ENCODE measurements around the gene OXTR. TPM values are rescaled to one million over a fixed set of nuclear protein-coding genes. Genes with fewer than 3 reads are reported as not detected.

OXTR gene
- total RNA-seq, 1 donor from 2014 or later: 0.13 TPM

DNA sequence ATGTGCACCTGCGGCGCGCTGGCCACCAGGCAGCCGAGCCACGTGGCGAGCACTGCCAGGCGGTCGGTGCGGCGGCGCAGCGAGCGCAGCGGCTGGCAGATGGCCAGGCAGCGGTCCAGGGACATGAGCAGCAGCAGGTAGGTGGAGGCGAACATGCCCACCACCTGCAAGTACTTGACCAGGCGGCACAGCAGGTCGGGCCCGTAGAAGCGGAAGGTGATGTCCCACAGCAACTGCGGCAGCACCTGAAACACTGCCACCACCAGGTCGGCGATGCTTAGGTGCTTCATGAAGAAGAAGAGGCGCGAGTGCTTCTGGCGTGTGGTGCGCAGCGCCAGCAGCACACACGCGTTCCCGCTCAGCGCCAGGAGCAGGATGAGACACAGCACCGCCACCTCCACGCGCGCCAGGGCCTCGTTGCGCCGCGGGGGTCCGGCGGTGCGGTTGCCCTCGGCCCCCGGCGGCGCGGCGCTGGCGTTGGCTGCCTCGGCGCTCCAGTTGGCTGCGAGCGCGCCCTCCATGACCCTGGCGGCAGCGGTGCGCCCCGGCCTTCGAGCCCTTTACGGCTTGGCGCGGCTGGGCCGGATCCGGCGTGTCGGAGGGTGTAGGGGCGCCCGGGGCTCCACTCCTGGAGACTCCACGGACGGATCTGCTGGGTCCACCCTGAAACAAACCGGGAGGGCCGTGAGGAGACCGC is 1.6 kb downstream of the OXTR start:
- DNase-seq (ENCODE audit: low read depth in 2 of 2): peak in 1 of 2 donors; percentile 34

DNA sequence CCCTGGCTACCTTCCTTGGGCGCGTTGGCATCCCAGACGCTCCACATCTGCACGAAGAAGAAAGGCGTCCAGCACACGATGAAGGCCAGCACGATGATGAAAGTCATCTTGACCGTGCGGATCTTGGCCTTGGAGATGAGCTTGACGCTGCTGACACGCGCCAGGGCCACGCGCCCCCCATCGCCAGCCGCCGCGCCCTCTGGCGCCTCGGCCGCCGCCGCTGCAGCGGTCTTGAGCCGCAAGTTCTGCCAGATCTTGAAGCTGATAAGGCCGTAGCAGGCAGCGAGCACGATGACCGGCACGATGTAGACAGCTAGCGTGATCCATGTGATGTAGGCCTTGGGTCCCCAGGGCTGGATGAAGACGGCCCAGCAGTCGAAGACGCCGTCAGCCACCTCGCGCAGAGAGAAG is 2.2 kb downstream of the OXTR start:
- no peak for DNase-seq (ENCODE audit: low read depth in 2 of 2)

DNA sequence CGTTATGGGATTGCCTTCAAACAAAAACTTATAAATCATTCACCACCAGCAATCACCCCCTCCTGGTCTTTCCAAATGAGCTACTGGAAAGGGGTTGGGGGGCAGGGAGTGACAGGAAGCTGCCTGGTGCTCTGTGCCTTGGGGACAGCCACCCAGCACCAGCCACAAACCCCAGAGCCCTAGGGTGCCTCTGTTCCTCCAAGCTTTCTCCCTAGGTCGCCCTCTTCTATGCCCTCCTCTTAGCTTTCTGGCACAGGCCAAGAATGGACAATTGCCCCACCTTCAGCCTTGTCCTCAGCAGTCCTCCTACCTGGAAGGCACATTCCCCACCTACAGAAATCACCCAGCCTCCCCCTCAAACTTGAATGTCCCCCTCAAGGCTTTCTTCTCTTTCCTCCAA is 3.3 kb downstream of the OXTR start:
- DNase-seq (ENCODE audit: low read depth in 2 of 2): no peak

DNA sequence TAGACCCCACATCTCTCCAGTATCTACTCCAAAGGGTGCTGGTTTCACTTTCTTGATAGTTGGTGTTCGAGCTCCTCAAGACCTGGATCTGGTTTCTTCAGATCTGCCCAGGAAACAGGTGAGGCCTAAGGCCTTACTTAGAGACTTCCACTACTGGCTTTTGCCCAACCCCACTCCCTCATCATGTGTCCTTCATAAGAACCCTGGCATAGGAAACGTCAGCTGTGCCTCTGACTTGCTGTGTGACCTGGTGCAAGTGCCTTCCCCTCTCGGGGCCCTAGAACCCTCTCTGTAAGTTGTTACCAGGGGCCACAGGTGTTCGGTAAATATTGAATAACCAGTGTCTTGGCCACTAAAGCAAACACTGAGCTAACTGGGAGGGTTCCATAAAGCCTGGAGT is 3.9 kb downstream of the OXTR start:
- no peak for DNase-seq (ENCODE audit: low read depth in 2 of 2)

DNA sequence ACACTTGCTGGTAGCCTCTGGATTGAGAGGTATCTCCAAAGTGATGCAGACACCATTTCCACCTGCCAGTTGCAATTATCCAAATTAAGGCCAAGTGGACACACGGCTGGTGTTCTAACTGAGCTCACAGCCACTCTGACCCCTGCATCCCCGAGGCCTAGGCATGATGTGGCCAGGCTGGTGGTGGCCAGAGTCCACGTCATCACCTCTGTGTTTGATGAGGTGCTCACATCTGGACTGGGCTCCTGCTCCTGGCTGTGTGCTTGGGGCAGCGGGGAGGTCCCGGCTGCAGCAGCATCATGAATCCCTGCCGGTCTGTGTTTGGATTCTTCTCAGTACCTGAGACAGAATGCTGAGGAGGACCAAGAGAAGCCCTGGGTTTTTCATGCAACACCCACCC is 4.9 kb downstream of the OXTR start:
- DNase-seq (ENCODE audit: low read depth in 2 of 2): no peak

DNA sequence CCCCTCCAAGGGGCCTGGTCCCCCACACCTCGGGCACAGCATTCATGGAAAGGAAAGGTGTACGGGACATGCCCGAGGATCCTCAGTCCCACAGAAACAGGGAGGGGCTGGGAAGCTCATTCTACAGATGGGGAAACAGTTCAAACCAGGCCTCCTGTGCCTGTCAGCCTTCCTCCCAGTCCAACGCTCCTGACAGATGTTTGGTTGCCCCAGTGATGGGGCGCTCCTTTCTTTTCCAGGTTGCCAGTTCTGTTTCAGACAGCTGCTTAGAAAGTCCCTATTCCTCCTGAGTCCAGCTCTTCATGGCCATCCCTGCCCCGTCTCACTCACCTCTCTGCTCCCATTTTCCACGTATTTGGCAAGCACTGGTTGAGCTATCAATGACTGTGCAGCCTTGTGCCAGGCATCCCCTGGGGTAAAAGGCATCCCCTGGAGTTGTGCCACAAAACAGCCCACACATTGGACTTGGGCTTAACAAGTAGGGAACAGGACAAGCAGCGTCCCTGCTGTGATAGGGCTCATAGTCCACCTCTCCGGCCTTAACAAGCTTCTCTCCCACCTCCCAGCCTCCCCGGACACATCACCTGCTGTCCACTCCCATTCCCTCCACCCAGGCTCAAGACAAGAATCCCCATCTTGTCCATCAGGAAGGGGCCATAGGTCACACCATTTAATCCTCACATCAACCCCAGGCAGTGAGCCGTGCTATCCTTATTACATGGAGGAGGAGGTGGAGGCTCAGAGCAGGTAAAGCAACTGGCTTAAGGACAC is 6.6 kb downstream of the OXTR start:
- no peak for DNase-seq (ENCODE audit: low read depth in 2 of 2)

DNA sequence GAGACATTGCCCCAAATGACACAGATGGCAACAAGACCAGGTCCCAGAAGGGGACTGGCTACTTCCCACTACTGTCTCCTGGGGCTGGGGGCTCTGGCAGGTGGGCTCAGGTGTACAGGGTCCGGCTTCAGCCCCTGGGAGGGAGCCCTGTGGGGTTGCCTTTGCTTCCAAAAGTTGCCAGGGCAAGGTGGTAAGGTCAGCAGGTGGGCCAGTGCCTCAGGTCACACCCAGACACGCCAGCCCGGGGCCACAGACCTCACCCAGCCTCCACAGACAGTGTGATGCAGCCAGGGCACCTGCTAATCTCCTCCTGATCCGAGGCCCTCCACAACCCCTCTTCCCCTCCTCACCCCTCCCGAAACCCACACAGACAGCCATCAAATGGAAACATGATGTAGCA is 7.5 kb downstream of the OXTR start:
- no peak for DNase-seq (ENCODE audit: low read depth in 2 of 2)

DNA sequence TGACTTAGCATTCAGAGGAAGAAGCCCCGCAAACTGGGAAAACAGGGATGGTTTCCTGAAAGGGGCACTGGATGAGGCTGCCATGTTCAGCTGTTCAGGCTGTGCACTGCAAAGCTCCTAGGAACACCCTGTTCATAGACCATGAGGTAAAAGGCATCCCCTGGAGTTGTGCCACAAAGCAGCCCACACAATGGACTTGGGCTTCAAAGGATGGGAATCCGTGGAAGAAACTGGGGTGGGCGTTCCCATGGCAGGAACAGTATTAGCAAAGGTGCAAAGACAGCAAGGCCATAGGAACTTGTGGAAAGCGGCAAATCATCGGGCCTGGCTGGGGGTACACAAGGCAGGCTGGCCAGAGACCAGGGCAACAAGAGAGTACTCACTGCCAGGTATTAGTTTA is 8.9 kb downstream of the OXTR start:
- DNase-seq (ENCODE audit: low read depth in 2 of 2): no peak

DNA sequence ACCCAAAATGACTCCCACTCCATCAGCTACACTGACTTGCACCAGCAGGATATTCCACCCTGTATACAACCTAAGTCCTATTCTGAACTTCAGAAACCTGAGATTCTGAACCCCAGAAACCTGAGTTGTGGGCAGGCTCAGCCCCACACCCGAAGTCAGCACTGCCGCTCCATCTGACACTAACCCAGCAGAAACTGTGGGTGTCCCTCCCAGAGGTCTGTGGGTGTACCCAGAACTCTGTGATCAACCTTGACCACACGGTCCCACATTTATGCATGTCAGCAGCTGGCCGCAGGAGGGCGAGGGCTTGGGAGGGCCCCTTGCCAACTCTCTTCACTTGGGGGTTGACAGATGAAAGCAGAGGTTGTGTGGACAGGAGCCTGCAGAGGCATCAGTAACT is 9.3 kb downstream of the OXTR start:
- no peak for DNase-seq (ENCODE audit: low read depth in 2 of 2)

DNA sequence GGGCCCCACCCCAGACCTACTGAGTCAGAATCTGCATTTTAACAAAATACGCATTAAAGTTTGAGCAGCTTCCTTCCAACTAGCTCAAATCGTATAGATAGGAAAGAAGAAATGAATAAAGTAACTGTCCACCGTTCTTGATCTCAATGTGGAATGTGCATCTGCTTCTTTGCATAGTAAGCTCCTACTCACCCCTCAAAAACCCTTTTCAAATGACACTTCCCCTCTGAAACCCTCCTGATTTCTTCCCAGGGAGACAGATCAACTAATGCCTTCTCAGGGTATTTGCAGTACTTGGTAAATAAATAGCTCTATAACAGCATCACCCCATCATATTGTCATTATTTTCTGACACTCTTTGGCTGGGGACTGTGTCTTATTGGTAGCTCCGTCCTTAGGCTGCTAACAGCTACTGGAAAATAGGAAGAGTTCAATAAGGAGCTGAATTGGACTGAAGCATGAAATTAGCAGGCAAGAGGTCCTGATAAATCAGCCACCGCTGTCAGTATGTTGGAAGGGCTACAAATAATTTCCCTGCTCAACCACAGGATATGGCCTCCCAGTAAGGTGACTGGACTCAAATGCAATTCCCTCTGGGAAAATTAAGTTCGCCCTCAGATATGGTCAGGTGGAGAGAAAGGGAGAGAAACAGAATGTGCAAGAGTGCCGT is 10.2 kb downstream of the OXTR start:
- DNase-seq (ENCODE audit: low read depth in 2 of 2): no peak

DNA sequence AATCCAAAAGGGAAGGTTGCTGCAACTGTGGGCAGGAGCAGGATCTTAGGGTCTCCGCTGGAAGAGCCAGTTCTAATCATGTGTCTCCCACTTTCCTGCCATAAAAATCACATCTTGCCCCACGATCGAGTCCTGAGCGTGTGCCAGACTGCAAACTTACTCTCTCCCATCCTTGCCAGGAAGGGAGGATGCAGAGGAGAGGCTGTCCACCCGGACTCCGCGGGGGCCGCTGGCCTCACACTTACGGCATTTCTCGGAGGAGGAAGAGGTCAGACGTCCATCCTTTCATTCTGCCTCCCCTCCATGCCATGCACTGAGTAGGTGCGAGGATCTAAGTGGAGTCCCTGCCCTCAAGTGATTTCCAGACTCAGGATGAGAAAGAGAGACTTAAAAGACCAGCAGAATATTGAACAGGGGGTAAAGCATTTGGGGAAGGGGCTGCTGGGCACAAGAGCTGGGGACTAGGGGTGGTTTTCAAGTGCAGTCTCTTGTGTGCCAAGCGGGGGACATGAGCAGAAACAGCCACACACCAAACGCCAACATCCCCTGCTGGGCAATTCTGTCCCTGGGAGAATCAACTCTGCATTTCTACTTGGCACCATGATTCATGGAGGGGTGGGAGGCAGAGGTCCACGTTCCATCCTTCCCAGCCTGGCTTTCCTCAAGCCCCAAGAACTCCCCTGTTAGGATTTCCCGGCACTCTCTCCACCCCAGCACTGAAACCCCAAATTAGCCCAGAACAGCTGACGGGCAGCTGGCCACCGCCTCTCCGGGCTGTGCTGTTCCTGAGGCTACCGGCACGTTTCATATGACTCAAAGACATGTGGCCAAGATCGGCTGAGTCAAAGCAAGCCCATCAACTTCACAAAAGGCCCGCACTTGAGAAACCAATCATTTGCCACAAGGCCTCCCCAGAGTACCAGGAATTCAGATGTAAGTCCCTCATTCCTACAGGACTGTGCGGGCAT is 11.6 kb downstream of the OXTR start:
- no peak for DNase-seq (ENCODE audit: low read depth in 2 of 2)

DNA sequence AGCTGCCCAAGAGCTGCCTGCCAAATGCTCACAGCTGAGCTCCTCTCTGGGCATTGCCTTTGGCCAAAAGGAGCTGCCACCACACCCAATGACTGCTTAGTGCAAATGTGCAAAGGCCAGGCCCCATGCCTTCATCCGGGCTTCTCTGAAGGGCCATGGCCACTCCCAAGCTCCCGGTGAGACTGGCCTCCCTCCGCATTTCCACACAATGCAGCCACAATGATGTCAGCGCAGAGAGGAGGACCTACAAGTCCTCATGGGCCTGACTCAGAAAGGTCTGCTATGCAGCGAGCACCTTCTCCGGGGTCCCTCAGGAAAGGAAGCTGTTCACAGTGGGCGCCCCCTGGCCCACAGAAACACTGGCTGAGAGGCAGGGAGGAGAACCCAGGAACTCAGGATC is 12.7 kb downstream of the OXTR start:
- no peak for DNase-seq (ENCODE audit: low read depth in 2 of 2)

DNA sequence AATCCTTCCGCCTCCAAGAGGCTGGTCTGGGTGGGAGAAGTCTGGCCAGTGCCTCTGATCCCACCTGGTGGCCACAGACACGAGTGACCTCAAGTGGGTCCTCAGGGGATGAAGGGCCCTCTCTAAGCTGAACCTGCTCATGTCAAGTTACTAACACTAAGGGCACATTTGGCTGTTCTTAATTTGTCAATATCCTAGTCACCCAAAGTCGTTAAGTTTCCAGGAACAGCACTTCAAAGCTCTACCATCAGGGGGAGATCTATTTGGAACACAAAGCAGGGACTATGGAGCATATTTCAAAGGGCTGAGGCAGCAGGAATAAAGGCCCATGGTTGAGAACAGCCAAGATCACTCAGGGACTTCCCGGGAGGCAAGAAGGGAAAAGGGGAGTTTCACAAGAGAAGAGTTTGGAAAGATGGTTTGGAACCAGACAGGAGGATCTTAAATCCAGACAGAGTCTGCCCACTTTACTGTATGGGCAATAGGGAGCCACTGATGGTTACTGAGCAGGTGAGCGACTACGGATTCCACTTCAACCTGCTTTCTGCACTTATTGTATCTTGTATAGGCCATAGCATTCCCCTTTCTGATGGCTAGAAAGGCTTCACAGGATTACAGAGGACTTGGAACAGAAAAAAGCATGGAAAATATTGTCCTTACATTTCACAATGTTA is 13.7 kb downstream of the OXTR start:
- no peak for DNase-seq (ENCODE audit: low read depth in 2 of 2)

DNA sequence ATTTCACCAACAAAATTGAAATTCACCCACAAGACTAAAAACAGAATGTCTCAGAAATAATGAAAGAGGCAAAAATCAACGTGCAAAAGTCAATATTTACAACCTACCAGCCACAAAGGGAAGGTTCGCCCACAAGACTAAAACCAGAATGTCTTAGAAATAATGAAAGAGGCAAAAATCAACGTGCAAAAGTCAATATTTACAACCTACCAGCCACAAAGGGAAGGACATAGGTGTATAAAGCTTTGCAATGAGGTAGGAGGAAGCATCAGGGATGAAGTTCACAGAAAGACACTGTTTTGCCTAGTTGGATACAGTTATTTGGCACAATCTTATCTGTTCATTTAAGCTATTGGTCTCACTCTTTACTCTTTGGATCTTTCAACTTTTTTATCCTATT is 14.3 kb downstream of the OXTR start:
- no peak for DNase-seq (ENCODE audit: low read depth in 2 of 2)

DNA sequence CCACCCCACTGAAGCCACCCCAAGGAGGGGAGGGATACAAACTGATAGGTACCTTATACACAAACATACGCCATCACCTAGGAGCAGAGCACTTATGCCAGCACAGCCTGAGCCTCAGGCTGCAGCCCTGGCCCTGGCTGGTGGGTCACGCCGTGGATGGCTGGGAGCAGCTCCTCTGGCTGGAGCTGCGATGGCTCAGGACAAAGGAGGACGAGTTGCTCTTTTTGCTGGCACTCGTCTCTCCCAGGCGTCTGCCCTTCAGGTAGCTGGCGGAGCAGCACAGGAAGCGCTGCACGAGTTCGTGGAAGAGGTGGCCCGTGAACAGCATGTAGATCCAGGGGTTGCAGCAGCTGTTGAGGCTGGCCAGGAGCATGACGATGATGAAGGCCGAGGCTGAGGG is 16.6 kb downstream of the OXTR start:
- DNase-seq (ENCODE audit: low read depth in 2 of 2): no peak

DNA sequence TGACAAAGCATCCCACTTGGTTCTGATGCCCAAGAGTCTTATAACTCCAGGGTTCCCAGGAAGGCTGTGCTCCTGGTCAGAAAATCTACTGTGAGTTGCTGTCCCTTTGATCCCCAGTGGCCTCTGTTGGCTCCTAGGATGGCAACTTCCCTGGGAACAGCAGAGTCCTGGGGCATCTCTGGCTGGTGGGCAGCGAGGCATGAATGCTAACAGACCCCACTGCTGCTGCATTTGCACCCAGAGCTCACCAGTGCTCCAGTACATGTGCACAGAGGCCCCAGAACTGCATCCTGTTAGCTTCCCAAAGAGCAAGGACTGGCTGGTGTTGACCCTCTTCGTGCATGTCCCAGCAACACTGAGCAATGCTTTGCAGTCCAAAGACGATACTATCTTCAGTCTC is 20.1 kb downstream of the OXTR start:
- DNase-seq (ENCODE audit: low read depth in 2 of 2): no peak

DNA sequence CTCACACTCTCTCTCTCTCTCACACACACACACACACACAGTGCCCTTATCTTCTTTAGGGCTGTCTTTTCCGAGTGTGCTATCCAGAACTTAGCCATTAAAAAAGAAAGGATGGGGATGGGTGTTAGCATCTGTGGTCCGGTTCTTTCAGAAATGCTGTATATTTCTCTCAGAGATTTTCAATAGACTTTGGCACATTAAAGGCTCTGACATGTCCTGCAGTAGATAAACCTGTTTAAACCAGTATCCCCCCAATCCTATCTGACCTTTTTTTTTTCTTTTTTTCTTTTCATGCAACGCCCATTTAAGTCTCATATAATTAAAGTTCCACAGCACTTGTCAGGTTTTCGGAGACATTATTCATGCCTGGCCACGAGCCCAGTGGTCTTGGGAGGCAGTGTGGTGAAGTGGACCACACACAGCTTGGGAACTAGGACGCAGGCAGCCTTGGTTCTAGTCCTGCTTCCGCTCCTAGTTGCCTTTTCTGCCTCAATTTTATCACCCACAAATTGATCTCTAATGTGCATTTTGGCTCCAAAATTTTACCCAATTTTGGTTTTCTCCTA is 22.6 kb downstream of the OXTR start:
- no peak for DNase-seq (ENCODE audit: low read depth in 2 of 2)

DNA sequence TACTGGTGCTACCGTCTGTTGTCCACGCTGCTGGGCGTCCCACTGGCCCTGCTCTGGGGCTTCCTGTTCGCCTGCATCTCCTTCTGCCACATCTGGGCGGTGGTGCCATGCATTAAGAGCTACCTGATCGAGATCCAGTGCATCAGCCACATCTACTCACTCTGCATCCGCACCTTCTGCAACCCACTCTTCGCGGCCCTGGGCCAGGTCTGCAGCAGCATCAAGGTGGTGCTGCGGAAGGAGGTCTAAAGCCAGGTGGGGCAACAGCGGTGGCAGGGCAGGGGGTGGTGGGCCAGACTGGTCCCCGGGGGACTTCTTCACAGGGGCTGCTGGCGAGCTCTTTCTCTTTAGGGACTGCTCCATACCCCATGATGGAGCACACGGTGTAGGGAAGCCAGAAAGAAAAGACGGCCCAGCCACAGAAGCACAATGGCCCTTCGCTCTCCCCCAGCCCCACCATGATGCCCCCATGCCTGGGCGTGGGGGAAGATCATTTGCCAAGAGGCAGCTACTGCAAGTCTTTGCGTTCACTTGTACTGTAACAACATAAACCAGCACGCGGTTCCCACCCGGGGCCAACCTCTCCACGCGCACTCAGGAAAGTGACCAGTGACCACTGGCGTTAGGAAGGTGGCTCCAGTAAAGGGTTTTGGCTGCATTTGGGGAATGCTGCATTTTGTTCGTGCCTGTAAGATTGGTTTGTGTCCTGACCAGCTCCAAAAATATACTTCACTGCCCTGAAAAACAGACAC is 23.6 kb downstream of the OXTR start:
- no peak for DNase-seq (ENCODE audit: low read depth in 2 of 2)

DNA sequence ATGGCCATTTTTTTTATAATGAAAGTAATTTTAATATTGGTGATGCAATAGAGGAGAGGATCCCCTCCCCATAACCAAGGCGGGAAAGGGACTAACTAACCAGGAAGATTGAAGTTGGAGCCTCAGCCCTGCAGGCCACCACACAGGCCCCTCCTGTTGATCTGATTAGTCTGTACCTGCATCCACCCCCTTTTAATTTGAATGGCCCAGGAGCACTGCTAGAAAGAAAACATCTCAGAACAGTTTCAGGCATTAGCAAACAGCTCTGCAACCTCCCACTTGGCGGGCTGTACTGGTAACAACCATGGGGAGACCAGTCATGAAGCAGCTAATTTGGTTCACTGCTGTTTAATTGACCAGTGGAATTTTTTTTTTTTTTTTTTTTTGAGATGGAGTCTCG is 25.5 kb downstream of the OXTR start:
- no peak for DNase-seq (ENCODE audit: low read depth in 2 of 2)

DNA sequence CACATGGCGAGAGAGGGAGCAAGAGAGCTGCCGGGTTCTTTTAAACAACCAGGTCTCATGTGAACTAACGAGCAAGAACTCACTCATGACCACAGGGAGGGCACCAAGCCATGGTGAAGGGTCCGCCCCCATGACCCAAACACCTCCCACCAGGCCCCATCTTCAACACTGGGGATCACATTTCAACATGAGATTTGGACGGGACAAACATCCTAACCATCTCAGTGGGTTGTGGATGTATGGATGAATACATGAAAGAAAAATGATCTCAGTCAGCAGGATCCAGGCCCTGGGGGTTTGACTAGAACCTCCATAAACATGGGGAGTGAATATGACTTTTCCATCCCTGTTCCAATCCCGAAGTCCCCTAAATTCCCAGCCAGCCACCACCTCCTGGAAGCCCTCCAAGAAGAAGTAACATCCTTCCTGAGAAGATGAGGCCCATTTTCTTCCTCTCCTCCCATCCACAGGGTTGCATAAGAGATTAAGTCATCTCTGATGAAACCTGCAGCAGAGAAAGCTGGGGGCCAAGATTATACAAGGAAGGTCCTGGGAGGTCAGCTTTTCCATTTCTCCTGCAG is 26.3 kb downstream of the OXTR start:
- no peak for DNase-seq (ENCODE audit: low read depth in 2 of 2)
